Measurements from ENCODE around the gene ARHGEF16.

GRCh38 chr1:3457910-3458883, 3.7 kb downstream of the ARHGEF16 start:
- no peak for TF ChIP-seq POLR2A (IDR thresholded peaks at IDR 0.05; ENCODE audit: low read length)
- no peak for TF ChIP-seq GATA1 (IDR thresholded peaks at IDR 0.05; ENCODE audit: low read depth, low read length)
